Breast epithelium (tissue), 4 donors: ENCODE data around the gene DBP. TPM values are rescaled to one million over a fixed set of nuclear protein-coding genes. Genes with fewer than 3 reads are reported as not detected.
A peak's percentile ranks its signal among the peaks of the same experiment; 100 is the strongest.

Experiments
- DNase-seq, 2 donors: peaks; one replicate each; pipeline ENCODE4 v3.0.0-alpha.2; 2019; ENCODE audit warnings: low spot score in 2 of 2
- H3K27ac ChIP-seq, 2 donors: fragments of 200-600 bp; sonication (generic) in 1 of 2; one replicate each; pipeline ENCODE4 v1.5.1; 2016 to 2019; ENCODE audit warnings: mild to moderate bottlenecking in 1 of 2
- H3K27me3 ChIP-seq, 2 donors: fragments of 200-600 bp; sonication (generic) in 1 of 2; one replicate each; pipeline versions ENCODE4 v1.5.1 to v1.6.0; 2017 to 2019; ENCODE audit warnings: control low read depth in 1 of 2, mild to moderate bottlenecking in 1 of 2
- H3K36me3 ChIP-seq: fragments of 200-600 bp; one replicate; pipeline ENCODE4 v1.5.1; 2019
- H3K4me1 ChIP-seq, 2 donors: fragments of 200-600 bp; sonication (generic); one replicate each; pipeline ENCODE4 v1.5.1; 2016 to 2019; ENCODE audit warnings: control low read depth in 1 of 2
- H3K4me3 ChIP-seq, 3 donors: fragments of 200-600 bp; sonication (generic); 1 replicate in 2 of 3; 2 replicates in 1 of 3; pipeline ENCODE4 v1.5.1; 2016 to 2019; ENCODE audit warnings: mild to moderate bottlenecking in 3 of 3, moderate library complexity in 2 of 3
- H3K9me3 ChIP-seq, 2 donors: fragments of 200-600 bp; sonication (generic) in 1 of 2; one replicate each; pipeline ENCODE4 v1.5.1; 2016 to 2019; ENCODE audit warnings: control low read depth in 1 of 2
- CTCF ChIP-seq, 3 donors: fragments of 450-650 bp; IDR thresholded peaks; one replicate each; pipeline ENCODE4 v1.5.1; 2016 to 2017; ENCODE audit warnings: antibody characterized with exemption in 3 of 3, mild to moderate bottlenecking in 3 of 3, moderate library complexity in 3 of 3
- POLR2A ChIP-seq: fragments of 450-650 bp; IDR thresholded peaks from one replicate; pipeline ENCODE4 v1.6.1; 2016; ENCODE audit warnings: antibody characterized with exemption, mild to moderate bottlenecking, moderate library complexity
- POLR2AphosphoS5 ChIP-seq, 3 donors: sonication (generic); formaldehyde crosslinking; IDR thresholded peaks; one replicate each; pipeline ENCODE4 v1.6.1; 2017; ENCODE audit warnings: antibody characterized with exemption in 3 of 3
- intact Hi-C: fragments of 100-400 bp; cut with DNase I; formaldehyde crosslinking; loops from one replicate; pipeline ENCODE4 v1.15.1; 2023; ENCODE audit warnings: low total_unique reads
- total RNA-seq, 3 donors: library from RNA; depleted of rRNA; stranded (reverse); fragments of >200 nt; gene quantifications; one replicate each; pipeline ENCODE4 v1.1.0, GENCODE V29; 2016

DBP gene
- total RNA-seq, 3 donors from 2014 or later: 3.9 to 10.8 (median 5.0) TPM

- H3K36me3 ChIP-seq: no peaks in the 10 kb centered on the region
- H3K27me3 ChIP-seq: no peaks in the 10 kb centered on the region
- peak overlapping the region; percentile 19 to 45 for H3K27ac ChIP-seq
- DNase-seq: no peak
- no peaks in the 10 kb centered on the region for H3K9me3 ChIP-seq
- peaks cover 0 to 6% of the 10 kb centered on the region in 2 donors for H3K4me1 ChIP-seq
- TF ChIP-seq POLR2AphosphoS5 (IDR thresholded peaks at IDR 0.05) (no peak), CTCF (IDR thresholded peaks at IDR 0.05) (no peak), POLR2A (no peak)
- H3K4me3 ChIP-seq: no peak overlapping the region
- intact Hi-C loops: no loop called here
These were observed 11.3 kb downstream of the DBP start for GRCh38 chr19:48625891-48626327.

- Histone ChIP-seq H3K9me3 (no peaks in the 10 kb centered on the region), H3K36me3 (no peaks in the 10 kb centered on the region), H3K27ac (peak overlapping the region; percentile 73 to 82), H3K4me3 (peak overlapping the region; percentile 34 to 65 (median 50)), H3K27me3 (no peaks in the 10 kb centered on the region), H3K4me1 (peaks cover 0 to 6% of the 10 kb centered on the region in 2 donors)
- TF ChIP-seq POLR2A (no peak), POLR2AphosphoS5 (IDR thresholded peaks at IDR 0.05) (no peak), CTCF (IDR thresholded peaks at IDR 0.05) (no peak)
- intact Hi-C loops: no loop called here
- no peak for DNase-seq
These were observed 12.1 kb downstream of the DBP start for GRCh38 chr19:48624791-48625723.

GRCh38 chr19:48624067-48624594 lies 13.0 kb downstream of the DBP start:
- peak overlapping the region; percentile 73 to 82 for H3K27ac ChIP-seq
- intact Hi-C loops: no loop called here
- H3K4me3 ChIP-seq: peak overlapping the region; percentile 34 to 65 (median 50)

GRCh38 chr19:48623556-48624066 lies 13.6 kb downstream of the DBP start:
- no peaks in the 10 kb centered on the region for H3K9me3 ChIP-seq
- peaks cover 0 to 6% of the 10 kb centered on the region in 2 donors for H3K4me1 ChIP-seq
- H3K27me3 ChIP-seq: no peaks in the 10 kb centered on the region
- H3K27ac ChIP-seq: peak overlapping the region; percentile 73 to 82
- no peaks in the 10 kb centered on the region for H3K36me3 ChIP-seq
- DNase-seq: no peak
- H3K4me3 ChIP-seq: peak overlapping the region; percentile 34 to 65 (median 50)
- TF ChIP-seq POLR2AphosphoS5 (IDR thresholded peaks at IDR 0.05) (no peak), CTCF (IDR thresholded peaks at IDR 0.05) (no peak), POLR2A (no peak)
- intact Hi-C loops: loop anchor here (2.0 kb wide), 1 partner anchor 71 kb away; the partner anchor contains the start of gene FUT2

More at GRCh38 chr19:48624067-48624594, 13.0 kb downstream of the DBP start:
- H3K36me3 ChIP-seq: no peaks in the 10 kb centered on the region
- no peaks in the 10 kb centered on the region for H3K9me3 ChIP-seq
- H3K4me1 ChIP-seq: peaks cover 0 to 6% of the 10 kb centered on the region in 2 donors
- TF ChIP-seq POLR2AphosphoS5 (IDR thresholded peaks at IDR 0.05) (peak in 2 of 3 donors; percentile 41 to 44), CTCF (IDR thresholded peaks at IDR 0.05) (no peak), POLR2A (no peak)
- DNase-seq: peak; percentile 95 to 97
- H3K27me3 ChIP-seq: no peaks in the 10 kb centered on the region
